ENCODE measurements around the gene HINT3.
"Not testable (repeated sequence)": the region's sequence is repeated elsewhere in the genome, so short reads cannot be mapped to it uniquely, and the experiment has no call there.

HINT3 gene

DNA sequence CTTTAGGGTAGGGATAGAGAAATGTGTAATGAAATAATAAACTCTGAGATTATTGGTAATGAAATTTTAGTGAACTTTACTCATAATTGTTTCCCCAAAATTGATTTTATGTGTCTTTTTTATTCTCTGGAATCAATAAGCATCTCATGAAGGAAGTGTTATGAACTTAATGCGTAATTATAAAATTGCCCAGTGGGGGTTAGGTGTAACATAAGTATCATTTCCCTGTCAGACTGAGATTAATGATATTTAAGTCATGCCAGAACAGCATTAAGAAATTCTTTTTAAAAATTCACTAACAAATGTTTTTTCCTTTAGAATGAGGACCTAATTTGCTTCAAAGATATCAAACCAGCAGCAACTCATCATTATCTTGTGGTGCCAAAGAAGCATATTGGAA lies 10.0 kb downstream of the HINT3 start:
- Histone ChIP-seq H3K27ac (ENCODE audit: low read depth, low read length) (no peak overlapping the region), H3K9me3 (ENCODE audit: insufficient read depth, low read length) (no peaks in the 10 kb centered on the region), H3K4me3 (ENCODE audit: insufficient read depth, low read length, poor library complexity, severe bottlenecking) (no peak overlapping the region), H3K27me3 (ENCODE audit: low read length) (no peaks in the 10 kb centered on the region), H3K36me3 (ENCODE audit: low read length) (peaks cover 8% of the 10 kb centered on the region; the same call in 1 of the 2 replicates), H3K79me2 (ENCODE audit: insufficient read depth, low read length) (peaks cover 25% of the 10 kb centered on the region), H2AFZ (ENCODE audit: low read depth, low read length, severe bottlenecking) (no peak overlapping the region), H3K9me2 (replicated peaks; ENCODE audit: insufficient read depth, low read length) (no peaks in the 10 kb centered on the region), H3K9ac (ENCODE audit: low read length) (no peak overlapping the region), H3F3A (ENCODE audit: insufficient read depth) (peaks cover 4% of the 10 kb centered on the region; the same call in 1 of the 2 replicates), H3K4me2 (ENCODE audit: low read depth, low read length, poor library complexity, severe bottlenecking) (no peak overlapping the region), H4K20me1 (ENCODE audit: low read depth, low read length) (peaks cover 4% of the 10 kb centered on the region; the same call in 1 of the 2 replicates)
- TF ChIP-seq, protein P1, sequence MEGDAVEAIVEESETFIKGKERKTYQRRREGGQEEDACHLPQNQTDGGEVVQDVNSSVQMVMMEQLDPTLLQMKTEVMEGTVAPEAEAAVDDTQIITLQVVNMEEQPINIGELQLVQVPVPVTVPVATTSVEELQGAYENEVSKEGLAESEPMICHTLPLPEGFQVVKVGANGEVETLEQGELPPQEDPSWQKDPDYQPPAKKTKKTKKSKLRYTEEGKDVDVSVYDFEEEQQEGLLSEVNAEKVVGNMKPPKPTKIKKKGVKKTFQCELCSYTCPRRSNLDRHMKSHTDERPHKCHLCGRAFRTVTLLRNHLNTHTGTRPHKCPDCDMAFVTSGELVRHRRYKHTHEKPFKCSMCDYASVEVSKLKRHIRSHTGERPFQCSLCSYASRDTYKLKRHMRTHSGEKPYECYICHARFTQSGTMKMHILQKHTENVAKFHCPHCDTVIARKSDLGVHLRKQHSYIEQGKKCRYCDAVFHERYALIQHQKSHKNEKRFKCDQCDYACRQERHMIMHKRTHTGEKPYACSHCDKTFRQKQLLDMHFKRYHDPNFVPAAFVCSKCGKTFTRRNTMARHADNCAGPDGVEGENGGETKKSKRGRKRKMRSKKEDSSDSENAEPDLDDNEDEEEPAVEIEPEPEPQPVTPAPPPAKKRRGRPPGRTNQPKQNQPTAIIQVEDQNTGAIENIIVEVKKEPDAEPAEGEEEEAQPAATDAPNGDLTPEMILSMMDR (IDR thresholded peaks at IDR 0.05; ENCODE audit: insufficient read depth, low read length, poor library complexity, severe bottlenecking): no peak
- no peak for TF ChIP-seq EZH2phosphoT487 (conservative IDR thresholded peaks at IDR 0.05; ENCODE audit: low read length)

DNA sequence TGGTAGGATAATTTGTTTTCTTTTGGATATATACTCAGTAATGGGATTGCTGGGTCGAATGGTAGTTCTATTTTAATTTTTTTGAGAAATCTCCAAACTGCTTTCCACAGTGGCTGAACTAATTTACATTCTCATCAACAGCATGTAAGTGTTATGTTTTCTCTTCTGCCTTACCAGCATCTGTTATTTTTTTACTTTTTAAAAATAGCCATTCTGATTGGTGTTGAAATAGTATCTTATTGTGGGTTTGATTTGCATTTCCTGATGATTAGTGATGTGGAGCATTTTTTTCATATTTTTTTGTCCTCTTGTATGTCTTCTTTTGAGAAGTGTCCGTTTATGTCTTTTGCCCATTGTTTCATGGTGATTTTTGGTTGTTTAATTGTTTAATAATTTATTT lies 11.9 kb downstream of the HINT3 start:
- H3K9ac ChIP-seq (ENCODE audit: low read length): no peak overlapping the region
- H3K4me2 ChIP-seq (ENCODE audit: low read depth, low read length, poor library complexity, severe bottlenecking): no peak overlapping the region
- no peaks in the 10 kb centered on the region for H4K20me1 ChIP-seq (ENCODE audit: low read depth, low read length)
- TF ChIP-seq, protein P1 (IDR thresholded peaks at IDR 0.05; ENCODE audit: insufficient read depth, low read length, poor library complexity, severe bottlenecking): no peak
- no peak for TF ChIP-seq EZH2phosphoT487 (conservative IDR thresholded peaks at IDR 0.05; ENCODE audit: low read length)
- no peaks in the 10 kb centered on the region for H3K9me2 ChIP-seq (replicated peaks; ENCODE audit: insufficient read depth, low read length)
- peaks cover 23% of the 10 kb centered on the region for H3K79me2 ChIP-seq (ENCODE audit: insufficient read depth, low read length)
- H2AFZ ChIP-seq (ENCODE audit: low read depth, low read length, severe bottlenecking): no peak overlapping the region
- H3K9me3 ChIP-seq (ENCODE audit: insufficient read depth, low read length): no peaks in the 10 kb centered on the region
- H3K4me3 ChIP-seq (ENCODE audit: insufficient read depth, low read length, poor library complexity, severe bottlenecking): no peak overlapping the region
- peaks cover 8% of the 10 kb centered on the region; the same call in 1 of the 2 replicates for H3K36me3 ChIP-seq (ENCODE audit: low read length)
- peaks cover 7% of the 10 kb centered on the region; the same call in 1 of the 2 replicates for H3F3A ChIP-seq (ENCODE audit: insufficient read depth)
- H3K27me3 ChIP-seq (ENCODE audit: low read length): no peaks in the 10 kb centered on the region
- H3K27ac ChIP-seq (ENCODE audit: low read depth, low read length): no peak overlapping the region

DNA sequence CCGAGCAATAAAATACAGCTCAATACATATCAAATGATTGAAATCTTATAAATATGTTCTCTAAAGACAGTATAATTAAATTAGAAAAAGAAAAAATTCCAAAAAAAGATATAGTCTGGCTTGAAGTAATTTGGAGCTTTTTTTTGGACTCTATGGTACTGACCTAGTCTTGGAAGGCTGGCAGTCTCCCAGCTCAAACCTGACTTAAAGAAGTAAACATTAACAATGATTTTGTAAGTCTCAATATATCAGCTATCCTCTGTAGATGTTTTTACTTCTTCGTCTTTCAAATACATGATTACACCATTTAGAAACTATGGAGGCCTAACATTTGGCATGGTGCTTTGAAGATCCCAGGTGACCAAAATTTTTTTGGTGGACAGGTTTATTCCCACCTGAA lies 14.2 kb downstream of the HINT3 start:
- no peak overlapping the region for H3K4me3 ChIP-seq (ENCODE audit: insufficient read depth, low read length, poor library complexity, severe bottlenecking)
- H3K27me3 ChIP-seq (ENCODE audit: low read length): no peaks in the 10 kb centered on the region
- H3K9ac ChIP-seq (ENCODE audit: low read length): no peak overlapping the region
- no peaks in the 10 kb centered on the region for H4K20me1 ChIP-seq (ENCODE audit: low read depth, low read length)
- no peak overlapping the region for H3K4me2 ChIP-seq (ENCODE audit: low read depth, low read length, poor library complexity, severe bottlenecking)
- peaks cover 8% of the 10 kb centered on the region; the same call in 1 of the 2 replicates for H3K36me3 ChIP-seq (ENCODE audit: low read length)
- no peak overlapping the region for H3K27ac ChIP-seq (ENCODE audit: low read depth, low read length)
- H3K9me3 ChIP-seq (ENCODE audit: insufficient read depth, low read length): no peaks in the 10 kb centered on the region
- no peaks in the 10 kb centered on the region for H3K9me2 ChIP-seq (replicated peaks; ENCODE audit: insufficient read depth, low read length)
- H2AFZ ChIP-seq (ENCODE audit: low read depth, low read length, severe bottlenecking): no peak overlapping the region
- H3F3A ChIP-seq (ENCODE audit: insufficient read depth): peaks cover 12% of the 10 kb centered on the region; the same call in 1 of the 2 replicates
- no peak for TF ChIP-seq EZH2phosphoT487 (conservative IDR thresholded peaks at IDR 0.05; ENCODE audit: low read length)
- TF ChIP-seq, protein P1 (IDR thresholded peaks at IDR 0.05; ENCODE audit: insufficient read depth, low read length, poor library complexity, severe bottlenecking): no peak
- peaks cover 10% of the 10 kb centered on the region for H3K79me2 ChIP-seq (ENCODE audit: insufficient read depth, low read length)

DNA sequence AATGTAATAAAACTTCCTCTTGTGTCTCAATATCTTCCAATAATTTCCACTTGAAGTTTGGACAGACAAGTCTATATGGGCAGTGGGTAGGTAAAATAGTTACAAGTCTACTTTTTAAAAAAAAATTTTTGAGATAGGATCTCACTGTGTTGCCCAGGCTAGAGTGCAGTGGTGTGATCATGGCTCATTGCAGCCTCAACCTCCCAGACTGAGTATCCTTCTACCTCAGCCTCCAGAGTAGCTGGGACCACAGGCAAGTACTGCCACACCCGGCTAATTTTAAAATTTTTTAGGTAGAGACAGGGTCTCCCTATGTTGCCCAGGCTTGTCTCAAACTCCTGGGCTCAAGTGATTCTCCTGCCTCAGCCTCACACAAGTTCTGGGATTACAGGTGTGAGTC lies 15.9 kb downstream of the HINT3 start:
- not testable (repeated sequence) for H3K4me2 ChIP-seq (ENCODE audit: low read depth, low read length, poor library complexity, severe bottlenecking); H3K9me2 ChIP-seq (replicated peaks; ENCODE audit: insufficient read depth, low read length); H3K27me3 ChIP-seq (ENCODE audit: low read length); H3K4me3 ChIP-seq (ENCODE audit: insufficient read depth, low read length, poor library complexity, severe bottlenecking); H2AFZ ChIP-seq (ENCODE audit: low read depth, low read length, severe bottlenecking); H3K27ac ChIP-seq (ENCODE audit: low read depth, low read length); H3K9me3 ChIP-seq (ENCODE audit: insufficient read depth, low read length); H4K20me1 ChIP-seq (ENCODE audit: low read depth, low read length); H3F3A ChIP-seq (ENCODE audit: insufficient read depth); H3K9ac ChIP-seq (ENCODE audit: low read length)
- H3K36me3 ChIP-seq (ENCODE audit: low read length): peaks cover 14% of the 10 kb centered on the region; the same call in 1 of the 2 replicates
- H3K79me2 ChIP-seq (ENCODE audit: insufficient read depth, low read length): peaks cover 10% of the 10 kb centered on the region
